ENCODE results near the gene MRM2. TPM values are rescaled to one million over a fixed set of nuclear protein-coding genes. Genes with fewer than 3 reads are reported as not detected.

MRM2 gene
- total RNA-seq, 2 donors from 2014 or later, result 20.9 to 40.2 TPM

DNA sequence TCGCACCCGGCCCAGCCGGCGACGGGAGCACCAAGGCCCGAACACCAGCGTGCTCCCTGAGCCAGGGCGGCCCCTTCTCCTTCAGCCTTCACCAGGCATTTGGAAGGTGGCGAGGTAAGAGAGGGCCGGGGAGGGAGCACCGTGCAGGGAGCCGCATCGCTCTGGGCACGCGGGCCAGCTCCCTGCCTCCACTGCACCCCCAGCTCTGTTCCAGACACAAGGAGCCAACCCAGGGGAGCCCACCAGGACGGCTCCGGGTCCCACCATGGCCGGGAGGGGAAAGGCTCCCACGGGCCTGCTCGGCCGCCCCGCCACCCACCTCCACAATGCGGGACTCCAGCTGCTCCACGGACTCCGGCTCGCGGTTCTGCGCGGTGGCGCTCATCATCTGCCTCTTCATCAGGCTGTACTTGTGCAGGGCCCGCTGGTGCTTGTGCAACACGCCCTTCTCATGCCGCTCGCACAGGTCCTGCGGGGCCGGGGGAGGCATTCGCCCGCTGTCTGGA is 15.1 kb upstream of the MRM2 start:
- no peak for ATAC-seq (replicated peaks)
- no peak overlapping the region for H3K4me3 Mint-ChIP-seq
- H3K27ac Mint-ChIP-seq, result no peak overlapping the region
- H3K27me3 Mint-ChIP-seq, result no peaks in the 10 kb centered on the region
- H3K4me1 Mint-ChIP-seq, result peaks cover 5% of the 10 kb centered on the region
- H3K9me3 Mint-ChIP-seq, result no peaks in the 10 kb centered on the region
- no peaks in the 10 kb centered on the region for H3K36me3 Mint-ChIP-seq (ENCODE audit: low read depth)

DNA sequence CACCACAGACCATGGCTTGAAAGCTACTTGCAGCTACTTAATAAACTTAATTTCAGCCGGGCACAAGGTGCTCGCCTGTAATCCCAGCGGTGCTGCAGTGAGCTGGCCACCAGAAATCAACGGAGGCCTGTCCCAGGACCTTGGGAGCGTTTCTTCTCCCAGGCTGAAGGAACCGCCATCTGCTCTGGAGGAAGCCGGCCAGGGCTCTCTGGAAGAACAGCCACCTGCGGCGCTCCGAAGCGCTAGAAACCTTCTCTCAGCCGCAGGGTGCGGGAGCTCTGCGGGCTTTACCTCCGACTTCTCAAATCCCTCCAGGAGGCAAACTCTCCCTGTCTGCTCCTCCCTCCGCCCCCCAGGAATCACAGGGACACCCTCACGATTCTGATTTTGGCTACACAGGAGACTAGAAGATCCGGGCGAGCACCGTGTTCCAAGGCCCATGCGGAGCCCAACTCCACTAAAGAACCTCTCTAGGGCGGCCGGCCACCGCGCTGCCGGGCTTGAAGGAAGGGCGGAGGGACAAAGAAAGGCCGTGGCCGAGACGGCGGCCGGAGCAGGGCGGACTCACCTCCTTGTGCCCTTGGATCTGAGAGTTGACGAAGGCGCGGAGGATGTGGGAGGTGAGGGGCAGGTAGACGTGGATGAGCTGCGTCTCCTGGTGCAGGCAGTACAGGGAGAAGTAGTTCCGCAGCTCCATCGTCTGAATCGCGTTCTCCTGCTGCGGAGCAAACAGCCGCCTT is 14.5 kb upstream of the MRM2 start:
- Mint-ChIP-seq H3K27me3 (no peaks in the 10 kb centered on the region), H3K9me3 (no peaks in the 10 kb centered on the region), H3K4me1 (peaks cover under 1% of the 10 kb centered on the region), H3K4me3 (no peak overlapping the region), H3K36me3 (ENCODE audit: low read depth) (no peaks in the 10 kb centered on the region), H3K27ac (no peak overlapping the region)
- ATAC-seq (replicated peaks), result no peak

DNA sequence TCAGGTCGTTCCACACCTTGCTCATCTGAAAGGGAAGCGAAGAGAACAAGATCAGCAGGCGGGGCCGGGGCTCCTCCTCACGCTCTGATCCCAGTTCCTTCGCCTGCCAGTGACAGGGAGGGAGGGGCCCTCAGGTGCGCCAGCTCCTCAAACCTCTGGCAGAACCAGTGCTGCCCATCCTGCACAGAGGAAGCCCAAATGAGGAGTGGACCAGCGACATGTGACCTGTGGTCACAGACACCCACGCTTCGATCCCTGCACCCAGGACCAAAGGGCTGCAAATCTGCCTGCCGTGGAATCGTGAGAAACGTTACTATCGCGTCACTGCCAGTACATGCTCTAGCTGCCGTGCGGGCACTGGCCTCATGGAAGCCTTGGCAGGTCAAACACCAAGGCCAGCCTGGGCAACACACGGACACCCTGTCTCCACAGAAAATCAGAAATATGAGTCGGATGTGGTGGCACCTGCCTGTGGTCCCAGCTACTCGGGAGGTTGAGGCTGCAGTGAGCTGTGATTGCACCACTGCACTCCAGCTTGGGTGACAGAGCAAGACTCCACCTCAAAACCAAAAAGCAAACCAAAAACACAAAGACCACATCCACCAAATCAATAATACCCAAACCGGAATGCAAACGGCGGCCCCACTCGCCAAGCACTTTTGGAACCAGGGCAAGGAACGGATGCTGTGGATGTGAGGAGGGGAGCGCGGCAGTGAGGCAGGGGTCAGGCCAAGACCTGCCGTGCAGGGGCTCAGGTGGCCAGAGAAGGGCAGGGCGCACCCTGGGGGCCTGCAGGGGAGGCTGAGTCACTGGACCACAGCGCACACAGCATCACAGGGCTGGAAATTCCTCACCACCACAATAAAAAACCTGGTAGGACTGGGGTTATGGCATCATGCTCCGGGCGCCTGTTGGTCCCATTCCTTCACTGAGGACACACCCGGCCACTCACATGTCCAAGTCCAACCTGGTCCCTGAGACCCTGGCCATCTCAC is 13.4 kb upstream of the MRM2 start:
- H3K9me3 Mint-ChIP-seq, result no peaks in the 10 kb centered on the region
- ATAC-seq (replicated peaks), result peak; percentile 50
- no peaks in the 10 kb centered on the region for H3K36me3 Mint-ChIP-seq (ENCODE audit: low read depth)
- no peaks in the 10 kb centered on the region for H3K4me1 Mint-ChIP-seq
- no peak overlapping the region for H3K4me3 Mint-ChIP-seq
- no peaks in the 10 kb centered on the region for H3K27me3 Mint-ChIP-seq
- no peak overlapping the region for H3K27ac Mint-ChIP-seq

DNA sequence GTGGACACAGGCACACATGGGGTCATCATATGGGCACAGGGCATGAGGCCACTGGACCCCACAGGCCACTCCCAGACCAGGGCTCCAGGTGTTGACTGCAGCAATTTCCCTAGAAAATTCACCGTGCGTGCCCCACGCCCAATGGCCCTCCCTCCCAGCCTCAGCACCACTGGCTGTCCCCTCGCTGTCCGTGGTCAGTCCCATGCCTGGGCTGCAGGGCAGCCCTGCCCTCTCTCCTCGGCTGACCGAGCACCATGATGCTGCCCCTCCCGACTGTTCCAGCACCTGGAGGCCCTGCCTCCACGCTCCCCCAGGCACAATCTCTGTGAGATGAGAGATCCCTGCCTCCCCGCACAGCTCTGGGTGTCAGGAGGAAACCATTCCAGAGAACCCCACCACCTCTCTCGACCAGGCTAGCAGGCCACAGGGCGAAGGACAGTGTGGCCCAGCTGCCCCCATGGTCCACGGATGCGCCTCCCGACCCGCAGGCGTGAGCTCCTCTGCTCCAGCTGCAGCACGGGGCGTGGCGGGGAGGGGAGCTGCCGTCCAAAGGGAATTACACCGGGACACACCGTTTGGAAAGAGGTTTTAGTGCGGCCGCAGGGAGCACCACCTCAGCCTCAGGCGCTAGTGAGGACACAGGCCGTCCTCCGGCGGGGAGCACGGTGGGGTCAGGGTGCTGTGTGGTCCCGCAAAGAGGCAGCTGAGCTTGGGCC is 12.6 kb upstream of the MRM2 start:
- no peaks in the 10 kb centered on the region for H3K27me3 Mint-ChIP-seq

DNA sequence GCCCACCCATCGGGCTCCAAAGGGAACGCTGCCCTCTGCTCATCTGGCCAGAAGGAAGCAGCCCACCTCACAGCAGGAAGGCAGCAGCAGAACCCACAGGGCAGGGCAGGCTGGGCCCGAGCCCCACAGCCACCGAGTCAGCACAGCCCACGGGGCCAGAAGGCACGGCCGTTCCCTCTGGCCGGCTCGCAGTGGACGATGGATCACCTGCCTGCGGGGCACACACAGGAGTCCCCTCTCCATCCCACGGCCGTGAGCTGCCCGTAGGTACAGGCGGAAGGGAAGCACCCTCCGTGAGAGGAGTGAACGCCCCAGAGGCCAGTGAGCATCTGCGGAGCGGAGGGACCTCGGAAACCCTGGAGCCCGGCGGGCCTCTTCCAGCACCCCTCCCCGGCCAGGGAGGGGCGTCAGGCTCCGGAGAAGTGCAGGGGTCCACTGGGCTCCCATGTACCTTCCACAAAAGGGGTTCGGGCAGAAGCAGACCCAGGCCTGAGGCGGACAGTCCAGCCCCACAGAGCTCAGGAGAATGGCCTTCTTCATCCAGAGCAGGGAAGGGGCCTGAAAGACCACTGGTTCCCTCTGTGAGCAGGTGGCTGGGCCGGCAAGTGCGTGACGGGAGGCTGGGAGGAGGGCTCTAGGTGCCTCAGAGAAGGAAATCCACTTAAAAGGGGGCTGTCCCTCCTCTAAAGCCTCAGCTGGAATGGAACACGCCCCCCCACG is 11.7 kb upstream of the MRM2 start:
- no peaks in the 10 kb centered on the region for H3K27me3 Mint-ChIP-seq
- H3K27ac Mint-ChIP-seq, result no peak overlapping the region
- H3K4me1 Mint-ChIP-seq, result peaks cover 7% of the 10 kb centered on the region
- H3K36me3 Mint-ChIP-seq (ENCODE audit: low read depth), result no peaks in the 10 kb centered on the region
- H3K9me3 Mint-ChIP-seq, result no peaks in the 10 kb centered on the region
- ATAC-seq (replicated peaks), result no peak
- H3K4me3 Mint-ChIP-seq, result no peak overlapping the region

More for the DNA sequence above, 12.6 kb upstream of the MRM2 start:
- Mint-ChIP-seq H3K27ac (no peak overlapping the region), H3K9me3 (no peaks in the 10 kb centered on the region), H3K4me3 (no peak overlapping the region), H3K36me3 (ENCODE audit: low read depth) (no peaks in the 10 kb centered on the region), H3K4me1 (no peaks in the 10 kb centered on the region)
- ATAC-seq (replicated peaks), result no peak

DNA sequence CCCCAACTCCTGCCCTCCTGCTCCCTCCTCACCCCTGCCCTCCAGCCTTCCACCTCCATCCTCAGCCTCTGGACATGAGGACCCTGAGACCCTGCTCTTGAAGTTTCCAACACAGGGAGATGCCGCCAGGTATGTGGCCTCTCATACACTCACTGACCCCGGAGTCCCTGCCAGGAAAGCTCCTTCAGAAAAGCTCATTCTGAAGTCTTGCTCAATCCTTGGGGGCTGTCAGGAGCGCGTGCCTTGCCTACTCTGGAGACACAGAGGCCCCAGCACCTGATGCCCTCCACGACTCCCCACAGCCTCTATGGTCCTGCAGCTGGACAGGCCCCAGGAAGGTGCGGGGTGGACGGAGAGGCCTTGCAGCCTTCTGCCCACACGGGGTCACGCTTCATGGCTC is 11.0 kb upstream of the MRM2 start:
- H3K9me3 Mint-ChIP-seq, result no peaks in the 10 kb centered on the region

GRCh38 chr7:2251841-2252771 is 10.1 kb upstream of the MRM2 start:
- H3K4me1 Mint-ChIP-seq, result peaks cover 7% of the 10 kb centered on the region
- no peaks in the 10 kb centered on the region for H3K9me3 Mint-ChIP-seq
- no peaks in the 10 kb centered on the region for H3K27me3 Mint-ChIP-seq
- no peak for ATAC-seq (replicated peaks)
- no peaks in the 10 kb centered on the region for H3K36me3 Mint-ChIP-seq (ENCODE audit: low read depth)
- H3K4me3 Mint-ChIP-seq, result no peak overlapping the region
- no peak overlapping the region for H3K27ac Mint-ChIP-seq

More for the DNA sequence above, 11.0 kb upstream of the MRM2 start:
- Mint-ChIP-seq H3K4me3 (no peak overlapping the region), H3K36me3 (ENCODE audit: low read depth) (no peaks in the 10 kb centered on the region), H3K27me3 (no peaks in the 10 kb centered on the region), H3K27ac (no peak overlapping the region), H3K4me1 (peaks cover 7% of the 10 kb centered on the region)
- no peak for ATAC-seq (replicated peaks)

GRCh38 chr7:2251381-2251780 is 9.4 kb upstream of the MRM2 start:
- Mint-ChIP-seq H3K36me3 (ENCODE audit: low read depth) (no peaks in the 10 kb centered on the region), H3K27me3 (no peaks in the 10 kb centered on the region), H3K4me1 (peaks cover 7% of the 10 kb centered on the region), H3K4me3 (no peak overlapping the region), H3K9me3 (no peaks in the 10 kb centered on the region), H3K27ac (no peak overlapping the region)
- no peak for ATAC-seq (replicated peaks)

DNA sequence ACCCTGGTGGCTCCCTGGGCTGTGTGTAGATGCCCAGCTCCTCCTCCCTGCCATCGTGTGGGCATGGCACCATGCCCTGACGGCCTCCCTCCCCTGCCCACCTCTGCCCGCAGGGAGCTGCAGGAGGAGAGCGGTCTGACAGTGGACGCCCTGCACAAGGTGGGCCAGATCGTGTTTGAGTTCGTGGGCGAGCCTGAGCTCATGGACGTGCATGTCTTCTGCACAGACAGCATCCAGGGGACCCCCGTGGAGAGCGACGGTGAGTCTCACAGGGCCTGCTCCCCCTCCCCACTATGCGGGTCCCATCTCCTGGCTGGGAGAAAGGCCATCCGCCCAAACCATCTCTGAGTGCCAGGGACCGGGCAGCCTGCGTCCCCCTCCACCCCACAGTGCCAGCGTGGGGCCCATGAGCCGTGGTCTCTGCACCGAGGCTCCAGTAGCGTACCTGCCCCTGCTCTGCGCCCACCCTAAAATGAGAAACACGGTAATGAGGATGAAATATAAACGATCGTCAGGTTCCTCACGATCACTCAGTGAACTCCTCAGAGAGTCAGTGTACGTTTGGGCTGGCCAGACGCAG is 7.8 kb upstream of the MRM2 start:
- Mint-ChIP-seq H3K4me1 (peaks cover 7% of the 10 kb centered on the region), H3K9me3 (no peaks in the 10 kb centered on the region), H3K27me3 (no peaks in the 10 kb centered on the region), H3K4me3 (no peak overlapping the region), H3K36me3 (ENCODE audit: low read depth) (no peaks in the 10 kb centered on the region), H3K27ac (no peak overlapping the region)
- no peak for ATAC-seq (replicated peaks)

DNA sequence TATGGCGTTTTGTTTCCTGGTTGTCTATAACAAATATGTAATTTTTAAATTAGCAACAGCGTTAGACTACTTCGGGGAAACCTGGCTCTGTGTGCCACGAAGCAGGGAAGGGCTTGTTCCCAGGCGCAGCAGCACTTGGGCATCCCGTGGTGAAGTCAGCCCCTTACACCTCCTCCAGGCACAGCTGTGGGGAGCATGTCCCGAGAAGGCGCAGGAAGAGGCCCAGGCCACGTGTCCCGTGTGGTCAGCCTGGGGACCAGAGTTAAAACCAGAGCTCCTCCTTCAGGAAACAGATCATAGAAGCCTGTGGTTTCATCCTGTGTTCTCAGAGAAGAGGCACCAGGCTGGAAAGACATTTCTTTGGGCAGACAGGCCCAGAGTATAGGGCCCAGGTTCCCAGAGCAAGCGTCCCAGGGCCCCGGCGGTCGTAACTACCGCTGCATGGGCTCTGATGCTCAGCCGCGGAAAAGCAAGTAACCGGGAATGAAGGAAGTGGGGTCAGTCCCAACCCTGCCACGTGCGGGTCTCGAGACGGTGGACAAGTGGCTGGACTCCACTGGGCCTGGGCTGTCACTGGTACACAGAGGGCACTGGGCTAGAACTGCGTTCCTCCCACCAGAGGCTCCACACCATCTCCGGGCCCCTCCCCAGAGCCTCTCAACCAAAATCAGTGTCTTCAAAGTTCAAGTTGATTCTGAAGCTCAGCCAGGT is 7.1 kb upstream of the MRM2 start:
- H3K4me1 Mint-ChIP-seq, result peaks cover 7% of the 10 kb centered on the region
- no peaks in the 10 kb centered on the region for H3K36me3 Mint-ChIP-seq (ENCODE audit: low read depth)
- ATAC-seq (replicated peaks), result peak; percentile 92
- H3K4me3 Mint-ChIP-seq, result peak overlapping the region; percentile 43
- H3K9me3 Mint-ChIP-seq, result no peaks in the 10 kb centered on the region
- H3K27ac Mint-ChIP-seq, result peak overlapping the region; percentile 18
- H3K27me3 Mint-ChIP-seq, result no peaks in the 10 kb centered on the region

- no peak for ATAC-seq (replicated peaks)
- Mint-ChIP-seq H3K9me3 (no peaks in the 10 kb centered on the region), H3K27ac (peak overlapping the region; percentile 66), H3K4me3 (no peak overlapping the region), H3K4me1 (peaks cover 7% of the 10 kb centered on the region), H3K36me3 (ENCODE audit: low read depth) (no peaks in the 10 kb centered on the region), H3K27me3 (no peaks in the 10 kb centered on the region)
These were observed 5.4 kb upstream of the MRM2 start for GRCh38 chr7:2247141-2247995.

All from activated T-helper 17 cell treated with anti-CD3 and anti-CD28 coated beads, Interleukin-2, amount 50 U/mL, for 72 hours (primary cell).